K562 (cell line): ENCODE results near the gene ZNF487. TPM values are rescaled to one million over a fixed set of nuclear protein-coding genes. Genes with fewer than 3 reads are reported as not detected.
A peak's percentile ranks its signal among the peaks of the same experiment; 100 is the strongest.

Experiments
- CBFA2T2 ChIP-seq: fragments of 450-650 bp; conservative IDR thresholded peaks from 2 replicates; pipeline ENCODE4 v1.6.1; 2017; ENCODE audit warnings: mild to moderate bottlenecking
- CHAMP1 ChIP-seq: fragments of 450-650 bp; IDR thresholded peaks from 2 replicates; pipeline ENCODE4 v1.6.1; 2016; ENCODE audit warnings: mild to moderate bottlenecking
- CLOCK ChIP-seq: fragments of 250-450 bp; sonication (Bioruptor Pico); IDR thresholded peaks from 2 replicates; pipeline ENCODE4 v1.4.0; 2020; ENCODE audit warnings: mild to moderate bottlenecking, moderate library complexity, borderline replicate concordance
- CXXC5 ChIP-seq: fragments of 250-450 bp; sonication (Bioruptor Pico); IDR thresholded peaks from 2 replicates; pipeline ENCODE4 v1.8.0; 2022; ENCODE audit warnings: inconsistent platforms, mild to moderate bottlenecking, moderate library complexity
- E2F6 ChIP-seq, 2 experiments: IDR thresholded peaks; 2 replicates each; pipeline ENCODE4 v1.6.1; 2011; ENCODE audit warnings: borderline replicate concordance in 1 of 2, control low read depth in 1 of 2, low read depth in 1 of 2, low read length in 1 of 2, mild to moderate bottlenecking in 1 of 2, mixed read lengths in 1 of 2, moderate library complexity in 1 of 2; ENCODE audit not compliant: insufficient read depth in 1 of 2, insufficient read length in 1 of 2, poor library complexity in 1 of 2, severe bottlenecking in 1 of 2; ENCODE audit errors: extremely low read depth in 1 of 2
- FOXA1 ChIP-seq: fragments of 450-650 bp; IDR thresholded peaks from 2 replicates; pipeline ENCODE4 v1.6.1; 2016; ENCODE audit warnings: mild to moderate bottlenecking, borderline replicate concordance
- ID3 ChIP-seq, 2 experiments: fragments of 250-450 bp in 1 of 2; fragments of 450-650 bp in 1 of 2; sonication (Bioruptor Pico) in 1 of 2; IDR thresholded peaks; 2 replicates each; pipeline versions ENCODE4 v1.6.1 to v1.8.0; 2016 to 2021; ENCODE audit warnings: mild to moderate bottlenecking in 2 of 2, moderate library complexity in 2 of 2, missing compliant biosample characterization in 1 of 2, missing genetic modification characterization in 1 of 2
- KLF10 ChIP-seq: fragments of 250-450 bp; sonication (Bioruptor Pico); IDR thresholded peaks from 2 replicates; pipeline ENCODE4 v1.6.1; 2021; ENCODE audit warnings: matching md5 sums
- MCM5 ChIP-seq: fragments of 450-650 bp; IDR thresholded peaks from 2 replicates; pipeline ENCODE4 v1.6.1; 2016; ENCODE audit warnings: low read depth
- PHF21A ChIP-seq: fragments of 450-650 bp; IDR thresholded peaks from 2 replicates; pipeline ENCODE4 v1.6.1; 2017; ENCODE audit warnings: low read depth, borderline replicate concordance
- POU5F1 ChIP-seq: fragments of 150-350 bp; IDR thresholded peaks from 2 replicates; pipeline ENCODE4 v1.6.1; 2014; ENCODE audit warnings: borderline replicate concordance, low read length, low read depth, mild to moderate bottlenecking; ENCODE audit not compliant: partially characterized antibody
- PURB ChIP-seq: sonication (generic); formaldehyde crosslinking; IDR thresholded peaks from 2 replicates; pipeline ENCODE4 v1.9.0; 2021; ENCODE audit warnings: low read depth, mild to moderate bottlenecking, missing genetic modification reagents
- TAF9B ChIP-seq: fragments of 450-650 bp; IDR thresholded peaks from 2 replicates; pipeline ENCODE4 v1.6.1; 2018; ENCODE audit warnings: mild to moderate bottlenecking; ENCODE audit not compliant: partially characterized antibody
- TCF15 ChIP-seq: fragments of 250-450 bp; sonication (Bioruptor Pico); IDR thresholded peaks from 2 replicates; pipeline ENCODE4 v1.8.0; 2022; ENCODE audit warnings: moderate library complexity, mild to moderate bottlenecking, inconsistent platforms
- ZC3H8 ChIP-seq: fragments of 450-650 bp; IDR thresholded peaks from 2 replicates; pipeline ENCODE4 v1.6.1; 2017
- ZFP36 ChIP-seq: fragments of 150-350 bp; IDR thresholded peaks from 2 replicates; pipeline ENCODE4 v1.6.1; 2018; ENCODE audit warnings: low read length, low read depth; ENCODE audit not compliant: partially characterized antibody
- ZNF512 ChIP-seq: IDR thresholded peaks from 2 replicates; pipeline ENCODE4 v1.6.1; 2016; ENCODE audit warnings: missing genetic modification characterization, missing compliant biosample characterization
- ZNF76 ChIP-seq: fragments of 250-450 bp; sonication (Bioruptor Pico); IDR thresholded peaks from 2 replicates; pipeline ENCODE4 v1.4.0; 2020; ENCODE audit warnings: mild to moderate bottlenecking, moderate library complexity, borderline replicate concordance
- polyA plus RNA-seq, 8 experiments: library from polyadenylated mRNA; depleted of rRNA in 4 of 8; stranded (reverse) in 5 of 8; unstranded in 3 of 8; fragments of >200 nt; fragmentation: Nextera tagmentation in 2 of 8; fragmentation: Illumina TruSeq in 1 of 8; extraction: Ambion mirVana in 2 of 8; extraction: Trizol in 1 of 8; gene quantifications; 2 replicates each; pipeline versions ENCODE4 v1.2.1 to v1.2.3, GENCODE V29; 2011 to 2014; ENCODE audit warnings: inconsistent platforms in 1 of 8, missing spikeins in 1 of 8
- total RNA-seq, 7 experiments: library from RNA; depleted of rRNA in 6 of 7; stranded (reverse); fragments of >200 nt in 6 of 7; fragmentation: Illumina TruSeq in 2 of 7; extraction: Trizol in 2 of 7; gene quantifications; 2 replicates each; pipeline versions ENCODE4 v1.2.1 to v1.2.3, GENCODE V29; 2011 to 2021; ENCODE audit warnings: low replicate concordance in 1 of 7

Gene ZNF487
- total and polyA plus RNA-seq, 9 of the 15 experiments (the other 6 are each of a cell fraction or from before 2014, with no cell fraction given), result 1.9 to 6.5 (median 4.2) TPM

- TF ChIP-seq CLOCK (CRISPR knock-in tag) (peak; percentile 16; the same call in 1 of the 2 replicates), CXXC5 (peak; percentile 98), POU5F1 (no peak), FOXA1 (no peak), MCM5 (no peak), PHF21A (peak; percentile 83; the same call in 1 of the 2 replicates), ZNF512 (no peak), KLF10 (CRISPR knock-in tag) (no peak), ZFP36 (peak; percentile 17), CBFA2T2 (peak; percentile 63), ZC3H8 (no peak), TAF9B (peak; percentile 42), ID3 (CRISPR knock-in tag; IDR thresholded peaks at IDR 0.05) (no peak), ID3 (tag; IDR thresholded peaks at IDR 0.05) (peak; percentile 75; the same call in 1 of the 2 replicates), E2F6 (IDR thresholded peaks at IDR 0.05; ENCODE audit: borderline replicate concordance in 1 of 2, extremely low read depth in 1 of 2, insufficient read depth in 1 of 2, insufficient read length in 1 of 2, low read depth in 1 of 2, low read length in 1 of 2, poor library complexity in 1 of 2, severe bottlenecking in 1 of 2) (peak; percentile 99), TCF15 (no peak), ZNF76 (peak; percentile 53), PURB (CRISPR knock-in tag) (no peak), CHAMP1 (no peak)
Measured at GRCh38 chr10:43396928-43397624, 39.8 kb upstream of the ZNF487 start (continued).
